GM19395 (cell line): Measurements from ENCODE around the gene MAGOHB.
"Not testable (repeated sequence)": the region's sequence is repeated elsewhere in the genome, so short reads cannot be mapped to it uniquely, and the experiment has no call there.

Experiments
- ATAC-seq: cut with Tn5 transposase; IDR thresholded peaks from one replicate; pipeline ENCODE4 v1.9.1; 2021; ENCODE audit warnings: mild to moderate bottlenecking, moderate library complexity; ENCODE audit not compliant: unreplicated experiment

MAGOHB gene

DNA sequence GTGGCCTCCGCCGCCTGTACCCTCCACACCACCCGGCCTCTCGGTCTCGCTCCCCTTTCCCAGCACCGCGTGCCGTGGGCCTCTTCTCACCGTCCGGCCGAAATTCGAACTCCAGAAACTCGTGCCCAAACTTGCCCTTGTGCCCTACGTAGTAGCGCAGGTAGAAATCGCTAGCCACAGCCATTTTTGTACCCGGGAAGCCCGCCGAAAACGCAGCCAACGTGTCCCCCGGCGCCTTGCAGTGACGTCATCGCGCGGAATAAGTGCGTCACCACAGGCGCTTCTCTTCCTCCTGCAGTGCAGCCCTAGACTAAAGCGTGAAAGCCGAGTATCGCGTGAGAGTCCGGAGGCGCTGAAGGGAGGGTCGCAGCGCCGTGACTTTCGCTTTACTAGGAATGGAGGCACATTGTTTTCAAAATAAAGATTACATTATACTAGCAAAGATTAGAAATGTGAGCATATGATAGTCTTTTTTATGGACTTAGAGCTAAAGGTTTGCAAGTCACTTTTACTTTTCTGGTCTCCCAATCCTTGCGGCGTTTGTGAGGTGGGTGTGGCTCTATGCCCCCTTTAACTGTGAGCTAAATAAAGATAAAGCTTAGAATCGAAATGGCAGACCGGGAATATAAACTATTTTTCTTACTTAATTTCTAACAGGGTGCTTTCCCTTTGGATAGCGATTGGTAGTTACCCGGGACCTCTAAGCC, at the start of gene MAGOHB:
Gene MAGOHB (minus strand): TSS at position 261 of the 707 bp plus-strand sequence. CDS start 77 bp downstream, at position 184.
- peak; percentile 94 for ATAC-seq

DNA sequence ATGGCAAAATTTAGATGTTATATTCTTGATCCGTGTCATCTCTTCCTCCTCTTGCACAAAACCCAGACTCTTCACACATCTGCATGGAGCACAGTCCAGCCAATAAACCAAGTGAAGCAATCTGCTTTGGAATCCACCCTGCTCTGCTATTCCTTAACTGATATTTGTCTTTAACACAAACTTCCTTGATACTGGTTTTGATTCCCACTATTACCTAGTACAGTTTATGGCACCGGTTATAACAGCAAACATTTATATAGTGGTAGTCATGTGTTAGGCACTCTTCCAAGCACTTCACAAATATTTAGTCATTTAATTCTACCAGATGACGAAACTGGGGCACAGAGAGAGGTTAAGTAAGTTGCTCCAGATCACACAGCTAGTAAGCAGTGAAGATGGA, 47.9 kb upstream of the MAGOHB start:
- no peak for ATAC-seq

GRCh38 chr12:10654003-10654402, 40.6 kb upstream of the MAGOHB start:
- ATAC-seq, result no peak

- ATAC-seq, result no peak
Observed at GRCh38 chr12:10652192-10652591, 38.8 kb upstream of the MAGOHB start.

DNA sequence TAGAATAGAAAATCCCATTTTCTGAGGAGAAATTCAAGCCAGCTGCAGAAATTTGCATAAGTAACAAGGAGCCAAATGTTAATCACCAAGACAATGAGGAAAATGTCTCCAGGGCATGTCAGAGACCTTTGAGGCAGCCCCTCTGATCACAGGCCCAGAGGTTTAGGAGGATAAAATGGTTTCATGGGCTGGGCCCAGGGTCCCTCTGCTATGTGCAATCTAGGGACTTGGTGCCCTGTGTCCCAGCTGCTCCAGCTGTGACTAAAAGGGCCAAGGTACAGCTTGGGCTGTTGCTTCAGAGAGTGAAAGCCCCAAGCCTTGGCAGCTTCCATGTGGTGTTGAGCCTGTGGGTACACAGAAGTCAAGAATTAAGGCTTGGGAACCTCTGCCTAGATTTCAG, 33.2 kb upstream of the MAGOHB start:
- ATAC-seq, result not testable (repeated sequence)

DNA sequence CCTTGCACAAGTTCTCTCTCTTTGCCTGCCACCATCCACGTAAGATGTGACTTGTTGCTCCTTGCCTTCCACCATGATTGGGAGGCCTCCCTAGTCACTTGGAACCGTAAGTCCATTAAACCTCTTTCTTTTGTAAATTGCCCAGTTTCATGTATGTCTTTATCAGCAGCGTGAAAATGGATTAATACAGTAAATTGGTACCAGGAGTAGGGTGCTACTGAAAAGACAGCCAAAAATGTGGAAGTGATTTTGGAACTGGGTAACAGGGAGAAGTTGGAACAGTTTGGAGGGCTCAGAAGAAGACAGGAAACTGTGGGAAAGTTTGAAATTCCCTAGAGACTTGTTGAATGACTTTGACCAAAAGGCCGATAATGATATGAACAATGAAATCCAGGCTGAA, 32.5 kb upstream of the MAGOHB start:
- no peak for ATAC-seq

GRCh38 chr12:10641735-10642500, 28.5 kb upstream of the MAGOHB start:
- ATAC-seq, result no peak

DNA sequence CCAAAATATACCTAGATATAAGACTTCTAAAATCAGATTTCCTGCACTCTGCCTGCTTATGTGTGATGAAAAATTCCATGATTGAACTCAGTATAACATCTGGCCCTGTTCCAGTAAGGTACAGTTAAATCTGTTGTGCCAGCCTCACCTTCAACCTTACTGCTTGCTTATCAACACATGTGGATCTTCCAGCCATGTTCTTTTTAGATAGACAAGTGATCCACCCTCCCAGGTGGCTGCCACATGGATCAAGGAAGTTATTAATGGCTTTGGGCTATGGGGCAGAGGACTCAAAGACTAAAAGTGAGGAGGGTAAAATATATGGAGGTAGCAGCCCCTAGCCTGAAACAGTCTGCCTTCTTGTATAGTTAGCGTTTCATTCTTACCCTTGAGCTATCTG, 25.3 kb upstream of the MAGOHB start:
- no peak for ATAC-seq

DNA sequence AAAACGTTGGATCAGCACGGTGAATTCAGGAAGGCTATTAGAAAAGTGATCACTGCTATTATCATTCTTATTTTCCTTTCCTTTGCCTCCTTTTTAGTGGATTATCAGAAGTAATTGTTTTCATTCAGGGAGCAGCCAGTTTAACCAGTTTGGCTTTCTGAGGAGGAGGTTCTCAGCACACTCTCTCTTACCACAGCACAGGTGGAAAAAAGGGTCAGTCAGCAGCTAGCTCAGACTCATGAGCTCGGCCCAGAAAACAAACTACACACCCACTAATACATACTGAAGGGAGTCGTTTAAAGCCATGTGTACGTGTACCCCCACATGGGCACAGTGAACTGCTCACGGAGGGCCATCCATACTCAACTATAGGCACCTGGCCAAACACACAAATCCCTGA, 23.2 kb upstream of the MAGOHB start:
- ATAC-seq, result no peak

DNA sequence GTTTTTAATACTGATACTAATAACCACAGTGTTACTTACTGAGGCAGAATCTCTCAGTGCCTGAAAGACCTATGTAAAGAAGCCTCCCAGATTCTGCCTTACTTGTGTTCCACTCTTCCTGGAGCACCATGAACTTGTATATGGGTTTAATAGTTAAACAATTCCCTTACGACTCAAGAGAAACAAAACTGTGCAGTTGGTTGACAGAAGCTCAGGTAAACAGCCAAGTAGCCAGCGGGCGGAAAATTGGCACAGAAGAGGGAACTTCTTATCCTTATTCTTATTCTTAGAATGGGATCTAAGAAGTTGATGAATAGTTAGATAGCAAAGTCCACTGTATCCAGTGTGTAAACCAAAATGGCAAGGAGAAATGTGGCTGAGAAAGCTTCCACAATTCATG, 22.7 kb upstream of the MAGOHB start:
- ATAC-seq, result no peak

- no peak for ATAC-seq
Observed at GRCh38 chr12:10635306-10635705, 21.9 kb upstream of the MAGOHB start.

DNA sequence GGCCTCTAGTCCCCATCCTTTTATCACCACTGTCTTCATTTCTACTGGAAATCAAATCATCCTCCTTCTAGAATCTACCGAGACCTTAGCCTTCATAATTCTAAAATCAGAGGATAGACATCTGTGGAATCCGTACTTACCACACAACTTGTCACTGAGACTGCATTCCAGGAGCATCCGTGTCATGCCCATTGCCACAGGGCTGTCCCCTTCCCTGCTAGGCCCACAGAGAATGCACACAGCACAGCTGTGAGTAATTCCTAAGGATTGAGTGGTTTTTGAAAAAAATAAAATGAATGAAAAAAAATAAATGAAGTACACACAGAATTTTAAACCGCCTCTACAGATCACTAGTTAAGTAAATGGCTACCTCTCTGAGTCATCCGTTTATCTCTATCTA, 21.0 kb upstream of the MAGOHB start:
- no peak for ATAC-seq

DNA sequence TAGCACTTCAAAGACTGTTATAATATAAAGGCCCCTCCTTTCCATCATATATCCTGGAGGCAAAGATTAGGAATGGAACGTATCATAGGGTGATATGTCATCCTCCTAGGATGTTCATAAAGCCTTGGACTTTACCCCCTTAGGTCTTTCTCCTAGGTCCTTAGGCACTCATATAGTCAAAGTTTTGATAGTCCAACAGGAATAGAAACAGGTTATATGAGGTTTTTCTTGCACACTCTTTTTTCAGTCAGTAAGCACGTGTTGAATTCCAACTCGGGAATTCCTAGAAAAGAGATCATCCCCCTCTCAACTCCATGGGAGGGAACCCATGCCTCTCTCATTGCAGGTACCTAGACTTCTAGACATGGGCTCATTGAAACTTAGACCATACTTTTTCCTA, 20.1 kb upstream of the MAGOHB start:
- ATAC-seq, result no peak

DNA sequence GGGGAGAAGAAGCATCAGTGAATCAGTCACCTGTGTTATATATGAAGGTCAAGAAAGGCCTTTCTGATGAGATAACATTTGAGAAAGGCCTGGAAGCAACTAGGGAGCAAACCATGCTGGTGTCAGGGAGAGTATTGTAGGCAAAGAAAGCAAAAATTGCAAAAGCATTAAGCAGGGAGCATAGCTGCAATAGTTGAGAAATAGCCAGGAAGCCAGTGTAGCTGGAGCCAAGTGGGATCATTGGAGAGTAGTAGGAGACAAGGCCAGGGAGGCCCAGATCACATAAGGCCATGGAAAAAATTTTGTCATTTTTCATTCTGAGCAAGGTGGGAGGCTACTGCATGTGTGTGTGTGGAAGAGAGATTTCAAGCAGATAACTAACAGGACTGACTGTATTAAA, 18.8 kb upstream of the MAGOHB start:
- no peak for ATAC-seq

DNA sequence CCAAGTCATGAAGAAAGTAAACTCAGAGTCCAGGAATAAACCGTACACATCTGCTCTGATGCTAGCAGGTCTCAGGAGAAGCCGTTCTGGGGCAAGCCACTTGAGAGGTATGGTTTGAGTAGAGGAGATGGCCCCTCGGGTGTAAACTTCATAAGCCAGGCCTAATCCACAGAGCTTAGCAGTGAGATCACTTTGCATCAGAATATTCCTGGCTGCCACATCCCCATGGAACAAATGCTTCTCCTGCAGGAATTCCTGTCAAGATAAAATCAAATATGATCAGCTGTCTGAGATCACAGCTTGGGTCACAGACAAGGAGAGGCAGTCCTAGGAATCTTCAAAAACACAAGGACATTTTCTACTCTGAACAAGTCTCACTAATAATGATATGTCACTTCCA, 11.2 kb upstream of the MAGOHB start:
- ATAC-seq, result no peak

GRCh38 chr12:10623131-10623530, 9.7 kb upstream of the MAGOHB start:
- ATAC-seq, result no peak

- no peak for ATAC-seq
Observed at GRCh38 chr12:10621278-10621677, 7.9 kb upstream of the MAGOHB start.

- ATAC-seq, result no peak
Observed at GRCh38 chr12:10620078-10620779, 6.8 kb upstream of the MAGOHB start.

DNA sequence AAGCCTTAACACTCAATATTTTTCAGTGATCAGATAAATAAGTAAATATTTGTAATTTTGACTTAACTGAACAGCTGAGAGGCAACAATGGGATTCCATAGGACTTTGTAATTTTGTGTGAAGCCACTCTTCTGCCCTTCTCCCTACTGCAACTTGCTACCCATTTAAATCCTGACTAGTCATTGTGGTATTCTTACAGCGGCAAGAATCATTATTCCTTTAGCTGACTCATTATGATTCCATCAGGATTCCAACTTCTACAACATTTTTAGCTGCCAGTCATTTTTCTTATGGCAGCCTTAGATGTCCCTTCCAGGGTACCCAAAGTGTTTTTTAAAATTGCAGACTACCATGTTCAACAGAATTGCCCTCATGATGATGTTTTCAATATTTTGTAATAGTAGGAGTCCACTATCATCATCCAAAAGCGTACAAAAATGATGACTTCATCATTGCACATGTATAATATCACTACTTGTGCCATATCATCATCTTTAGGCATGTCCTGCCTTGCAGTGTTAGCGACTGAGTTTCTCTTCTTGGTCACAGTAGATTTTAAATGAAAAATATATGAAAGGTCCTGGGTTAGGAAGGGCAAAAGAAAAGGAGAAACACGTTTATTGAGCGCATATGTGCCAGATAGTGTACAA, 5.1 kb upstream of the MAGOHB start:
- no peak for ATAC-seq

- ATAC-seq, result no peak
Observed at GRCh38 chr12:10617863-10618262, 4.5 kb upstream of the MAGOHB start.

- ATAC-seq, result no peak
Observed at GRCh38 chr12:10615532-10615931, 2.1 kb upstream of the MAGOHB start.

- ATAC-seq, result no peak
Observed at GRCh38 chr12:10614056-10614370, 604 bp upstream of the MAGOHB start.
